ENCODE results near the gene TSPYL1. TPM values are rescaled to one million over a fixed set of nuclear protein-coding genes. Genes with fewer than 3 reads are reported as not detected.

The TSPYL1 gene
- total RNA-seq, 1 experiment from 2014 or later: 57.3 TPM

- ChIA-PET CTCF (interaction anchor here (0.7 to 1.7 kb wide), 17 partner anchors 10 to 400 kb away, joined by 3 to 16 read pairs (median 5); partner anchors contain the start of genes CALHM5, FRK, RSPH4A and RWDD1), POLR2A (interaction anchor here (1.2 kb wide), 1 partner anchor 12 kb away, joined by 5 read pairs; the partner anchor contains the start of gene TSPYL1)
- intact Hi-C loops (cut with micrococcal nuclease; ENCODE audit: unreplicated experiment): loop anchor here (1.0 to 5.0 kb wide), 5 partner anchors 8 to 377 kb away; partner anchors contain the start of gene TSPYL4
- no peaks in the 10 kb centered on the region for H3K9me3 ChIP-seq
- BruUV-seq (replicated peaks): no TSS peak
- no peaks in the 10 kb centered on the region; the same call in 1 of the 2 replicates for H3K36me3 ChIP-seq (ENCODE audit: control insufficient read depth, insufficient read depth, low read length)
- Mint-ChIP-seq H3K27ac (ENCODE audit: unreplicated experiment) (no peak overlapping the region), H3K36me3 (ENCODE audit: insufficient read depth, unreplicated experiment) (peaks cover 9% of the 10 kb centered on the region), H3K4me1 (ENCODE audit: low read depth, unreplicated experiment) (no peaks in the 10 kb centered on the region), H3K9me3 (ENCODE audit: unreplicated experiment) (peaks cover 9% of the 10 kb centered on the region), H3K4me3 (ENCODE audit: unreplicated experiment) (no peak overlapping the region), H3K27me3 (ENCODE audit: insufficient read depth, unreplicated experiment) (no peaks in the 10 kb centered on the region)
- TF ChIP-seq, protein P1, sequence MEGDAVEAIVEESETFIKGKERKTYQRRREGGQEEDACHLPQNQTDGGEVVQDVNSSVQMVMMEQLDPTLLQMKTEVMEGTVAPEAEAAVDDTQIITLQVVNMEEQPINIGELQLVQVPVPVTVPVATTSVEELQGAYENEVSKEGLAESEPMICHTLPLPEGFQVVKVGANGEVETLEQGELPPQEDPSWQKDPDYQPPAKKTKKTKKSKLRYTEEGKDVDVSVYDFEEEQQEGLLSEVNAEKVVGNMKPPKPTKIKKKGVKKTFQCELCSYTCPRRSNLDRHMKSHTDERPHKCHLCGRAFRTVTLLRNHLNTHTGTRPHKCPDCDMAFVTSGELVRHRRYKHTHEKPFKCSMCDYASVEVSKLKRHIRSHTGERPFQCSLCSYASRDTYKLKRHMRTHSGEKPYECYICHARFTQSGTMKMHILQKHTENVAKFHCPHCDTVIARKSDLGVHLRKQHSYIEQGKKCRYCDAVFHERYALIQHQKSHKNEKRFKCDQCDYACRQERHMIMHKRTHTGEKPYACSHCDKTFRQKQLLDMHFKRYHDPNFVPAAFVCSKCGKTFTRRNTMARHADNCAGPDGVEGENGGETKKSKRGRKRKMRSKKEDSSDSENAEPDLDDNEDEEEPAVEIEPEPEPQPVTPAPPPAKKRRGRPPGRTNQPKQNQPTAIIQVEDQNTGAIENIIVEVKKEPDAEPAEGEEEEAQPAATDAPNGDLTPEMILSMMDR (IDR thresholded peaks at IDR 0.05; ENCODE audit: insufficient read depth in 1 of 2, low read depth in 1 of 2, low read length in 1 of 2, severe bottlenecking in 1 of 2, unreplicated experiment in 1 of 2): no peak
- no peaks in the 10 kb centered on the region for H3K4me1 ChIP-seq
- DNase-seq: no peak
- no peaks in the 10 kb centered on the region for H3K27me3 ChIP-seq (replicated peaks; ENCODE audit: control insufficient read depth, insufficient read depth, low read length)
- no peak overlapping the region for H3K4me3 ChIP-seq (ENCODE audit: low read depth, low read length)
Measured at GRCh38 chr6:116267836-116268588, 11.7 kb downstream of the TSPYL1 start.

DNA sequence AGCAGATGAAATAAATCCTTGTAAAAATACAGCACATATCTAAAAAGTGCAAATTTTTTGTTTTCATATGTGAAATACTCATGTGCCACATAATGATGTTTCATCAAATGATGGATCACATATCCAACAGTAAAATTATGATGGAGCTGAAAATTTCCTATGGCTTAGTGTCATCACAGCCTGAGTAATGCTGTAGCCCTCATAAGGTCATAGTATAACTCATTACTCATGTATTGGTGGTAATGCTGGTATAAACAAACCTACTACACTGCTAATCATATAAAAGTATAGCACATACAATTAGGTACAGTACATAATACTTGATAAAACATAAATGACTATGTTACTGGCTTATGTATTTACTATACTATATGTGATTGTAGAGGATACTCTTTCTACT, 12.9 kb downstream of the TSPYL1 start:
- BruUV-seq (replicated peaks): no TSS peak
- DNase-seq: no peak
- Mint-ChIP-seq H3K36me3 (ENCODE audit: insufficient read depth, unreplicated experiment) (peaks cover 9% of the 10 kb centered on the region), H3K4me3 (ENCODE audit: unreplicated experiment) (no peak overlapping the region), H3K27ac (ENCODE audit: unreplicated experiment) (no peak overlapping the region), H3K4me1 (ENCODE audit: low read depth, unreplicated experiment) (no peaks in the 10 kb centered on the region), H3K9me3 (ENCODE audit: unreplicated experiment) (peaks cover 9% of the 10 kb centered on the region), H3K27me3 (ENCODE audit: insufficient read depth, unreplicated experiment) (no peaks in the 10 kb centered on the region)
- intact Hi-C loops (cut with micrococcal nuclease; ENCODE audit: unreplicated experiment): loop anchor here (5.0 kb wide), 1 partner anchor 50 kb away; no protein-coding TSS in a partner anchor
- CTCF ChIA-PET: no interaction called here
- 0 out of 2 replicates have a peak, but pooled peaks cover 5% of the 10 kb centered on the region for H3K9me3 ChIP-seq
- H3K4me1 ChIP-seq: no peaks in the 10 kb centered on the region
- POLR2A ChIA-PET: no interaction called here
- no peaks in the 10 kb centered on the region; the same call in 1 of the 2 replicates for H3K36me3 ChIP-seq (ENCODE audit: control insufficient read depth, insufficient read depth, low read length)
- H3K27me3 ChIP-seq (replicated peaks; ENCODE audit: control insufficient read depth, insufficient read depth, low read length): no peaks in the 10 kb centered on the region
- TF ChIP-seq, protein P1 (IDR thresholded peaks at IDR 0.05; ENCODE audit: insufficient read depth in 1 of 2, low read depth in 1 of 2, low read length in 1 of 2, severe bottlenecking in 1 of 2, unreplicated experiment in 1 of 2): no peak
- H3K4me3 ChIP-seq (ENCODE audit: low read depth, low read length): no peak overlapping the region

- POLR2A ChIA-PET: no interaction called here
- Mint-ChIP-seq H3K4me3 (ENCODE audit: unreplicated experiment) (no peak overlapping the region), H3K9me3 (ENCODE audit: unreplicated experiment) (peaks cover 9% of the 10 kb centered on the region), H3K4me1 (ENCODE audit: low read depth, unreplicated experiment) (no peaks in the 10 kb centered on the region), H3K27me3 (ENCODE audit: insufficient read depth, unreplicated experiment) (no peaks in the 10 kb centered on the region), H3K27ac (ENCODE audit: unreplicated experiment) (no peak overlapping the region), H3K36me3 (ENCODE audit: insufficient read depth, unreplicated experiment) (peaks cover 9% of the 10 kb centered on the region)
- Histone ChIP-seq H3K27me3 (replicated peaks; ENCODE audit: control insufficient read depth, insufficient read depth, low read length) (no peaks in the 10 kb centered on the region), H3K36me3 (ENCODE audit: control insufficient read depth, insufficient read depth, low read length) (no peaks in the 10 kb centered on the region; the same call in 1 of the 2 replicates), H3K4me3 (ENCODE audit: low read depth, low read length) (no peak overlapping the region), H3K9me3 (0 out of 2 replicates have a peak, but pooled peaks cover 5% of the 10 kb centered on the region), H3K4me1 (no peaks in the 10 kb centered on the region)
- no peak for DNase-seq
- intact Hi-C loops (cut with micrococcal nuclease; ENCODE audit: unreplicated experiment): loop anchor here (5.0 kb wide), 1 partner anchor 48 kb away; no protein-coding TSS in a partner anchor
- CTCF ChIA-PET: no interaction called here
- BruUV-seq (replicated peaks): no TSS peak
- TF ChIP-seq, protein P1 (IDR thresholded peaks at IDR 0.05; ENCODE audit: insufficient read depth in 1 of 2, low read depth in 1 of 2, low read length in 1 of 2, severe bottlenecking in 1 of 2, unreplicated experiment in 1 of 2): no peak
Measured at GRCh38 chr6:116265041-116265829, 14.5 kb downstream of the TSPYL1 start.

Measured in Caco-2 (cell line).